H7 (cell line): ENCODE data around the gene COPS7A. TPM values are rescaled to one million over a fixed set of nuclear protein-coding genes. Genes with fewer than 3 reads are reported as not detected.
A peak's percentile ranks its signal among the peaks of the same experiment; 100 is the strongest.
"Not testable (repeated sequence)": the region's sequence is repeated elsewhere in the genome, so short reads cannot be mapped to it uniquely, and the experiment has no call there.

Experiments used
- DNase-seq: peaks from one replicate; pipeline ENCODE4 v3.0.0; 2012
- H3K27me3 ChIP-seq: 2 replicates; pipeline ENCODE4 v1.6.0; 2011; ENCODE audit warnings: mild to moderate bottlenecking, low read length; ENCODE audit not compliant: control insufficient read depth, insufficient read depth
- H3K36me3 ChIP-seq: replicated peaks from 2 replicates; pipeline ENCODE4 v1.5.1; 2011; ENCODE audit warnings: low read length; ENCODE audit not compliant: control insufficient read depth, insufficient read depth
- H3K4me3 ChIP-seq: 2 replicates; pipeline ENCODE4 v1.5.1; 2011; ENCODE audit warnings: low read depth, mild to moderate bottlenecking, control low read depth, low read length, moderate library complexity; ENCODE audit not compliant: insufficient read depth
- total RNA-seq: library from RNA; depleted of rRNA; stranded (reverse); fragments of >200 nt; shearing (Covaris generic); gene quantifications from 2 replicates; pipeline ENCODE4 v1.2.3, GENCODE V29; 2014

The COPS7A gene
- total RNA-seq, 1 experiment from 2014 or later, result 77.6 TPM

DNA sequence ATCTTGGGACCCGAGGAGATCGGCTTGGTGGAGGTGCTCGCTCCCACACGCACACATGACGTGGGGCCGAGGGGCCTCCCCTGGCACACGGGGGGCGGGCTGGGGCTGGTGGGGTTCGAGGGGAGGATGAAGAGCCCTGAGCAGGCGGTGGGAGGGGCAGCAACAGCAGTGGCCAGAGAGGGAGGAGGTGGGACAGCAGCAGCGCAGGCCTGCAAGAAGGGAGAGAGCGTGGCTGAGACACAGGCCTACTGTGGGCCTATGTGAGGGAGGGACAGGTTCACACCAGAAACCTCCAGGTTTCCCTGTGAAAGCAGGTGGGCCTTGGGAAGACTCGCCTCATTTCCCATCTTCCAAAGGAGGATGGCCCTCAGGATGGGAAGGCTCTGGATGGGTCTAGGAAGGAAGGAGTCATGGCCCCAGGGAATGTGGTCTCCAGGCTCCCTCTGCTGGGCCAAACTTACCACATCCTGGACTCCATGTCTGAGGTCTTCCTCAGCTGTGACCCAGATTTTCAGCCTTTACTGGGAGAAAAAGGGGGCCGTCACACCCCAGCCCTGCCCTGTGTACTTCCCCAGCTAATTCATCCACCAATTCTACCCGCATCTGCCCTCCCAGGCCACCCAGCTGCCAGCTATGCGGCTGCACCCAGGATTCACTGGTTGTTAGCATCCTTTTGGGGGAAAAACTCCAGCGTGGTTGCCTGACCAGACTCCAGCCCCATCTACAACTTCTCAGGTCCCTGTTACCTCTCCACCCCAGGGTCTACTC, 26.1 kb upstream of the COPS7A start:
- DNase-seq, result peak; percentile 90
- no peak overlapping the region for H3K4me3 ChIP-seq
- H3K36me3 ChIP-seq, result no peaks in the 10 kb centered on the region; the same call in 1 of the 2 replicates
- peaks cover 28% of the 10 kb centered on the region for H3K27me3 ChIP-seq

DNA sequence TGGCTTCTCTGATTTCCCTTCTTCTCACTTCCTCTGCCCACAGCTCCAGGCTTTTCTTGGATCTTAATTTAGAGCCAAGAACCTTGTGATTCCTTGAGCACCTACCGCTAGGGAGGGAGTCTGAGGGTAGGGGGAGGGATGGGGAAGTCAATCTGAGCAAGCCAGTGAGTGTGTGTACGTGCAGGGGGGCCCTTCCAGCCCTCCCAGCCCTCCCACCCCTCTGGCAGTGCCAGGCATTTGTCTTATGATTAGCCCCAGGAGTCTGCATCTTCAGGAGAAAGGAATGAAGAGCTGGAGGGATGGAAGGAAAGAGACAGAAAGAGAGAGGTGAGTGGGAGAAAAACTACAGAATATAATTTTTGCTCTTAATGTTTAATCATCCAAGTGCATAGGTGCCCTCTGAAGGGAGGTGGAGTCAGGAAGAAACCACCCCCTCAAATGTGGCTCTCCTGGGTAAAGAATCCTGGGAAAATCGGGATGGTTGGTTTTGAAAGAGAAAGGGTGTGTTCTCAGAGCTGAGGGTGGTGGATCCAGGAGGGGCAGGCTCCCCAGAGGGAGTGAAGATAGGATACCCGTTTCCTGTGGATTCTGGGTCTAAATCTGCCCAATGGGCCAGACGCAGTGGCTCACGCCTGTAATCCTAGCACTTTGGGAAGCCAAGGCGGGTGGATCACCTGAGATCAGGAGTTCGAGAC, 25.3 kb upstream of the COPS7A start:
- Histone ChIP-seq H3K36me3 (no peaks in the 10 kb centered on the region; the same call in 1 of the 2 replicates), H3K27me3 (peaks cover 28% of the 10 kb centered on the region), H3K4me3 (no peak overlapping the region)
- DNase-seq, result peak; percentile 30

- DNase-seq, result peak; percentile 57
- Histone ChIP-seq H3K4me3 (peak overlapping the region; percentile 86), H3K27me3 (peaks cover 28% of the 10 kb centered on the region), H3K36me3 (no peaks in the 10 kb centered on the region; the same call in 1 of the 2 replicates)
These were observed 24.4 kb upstream of the COPS7A start for GRCh38 chr12:6699259-6699988.

DNA sequence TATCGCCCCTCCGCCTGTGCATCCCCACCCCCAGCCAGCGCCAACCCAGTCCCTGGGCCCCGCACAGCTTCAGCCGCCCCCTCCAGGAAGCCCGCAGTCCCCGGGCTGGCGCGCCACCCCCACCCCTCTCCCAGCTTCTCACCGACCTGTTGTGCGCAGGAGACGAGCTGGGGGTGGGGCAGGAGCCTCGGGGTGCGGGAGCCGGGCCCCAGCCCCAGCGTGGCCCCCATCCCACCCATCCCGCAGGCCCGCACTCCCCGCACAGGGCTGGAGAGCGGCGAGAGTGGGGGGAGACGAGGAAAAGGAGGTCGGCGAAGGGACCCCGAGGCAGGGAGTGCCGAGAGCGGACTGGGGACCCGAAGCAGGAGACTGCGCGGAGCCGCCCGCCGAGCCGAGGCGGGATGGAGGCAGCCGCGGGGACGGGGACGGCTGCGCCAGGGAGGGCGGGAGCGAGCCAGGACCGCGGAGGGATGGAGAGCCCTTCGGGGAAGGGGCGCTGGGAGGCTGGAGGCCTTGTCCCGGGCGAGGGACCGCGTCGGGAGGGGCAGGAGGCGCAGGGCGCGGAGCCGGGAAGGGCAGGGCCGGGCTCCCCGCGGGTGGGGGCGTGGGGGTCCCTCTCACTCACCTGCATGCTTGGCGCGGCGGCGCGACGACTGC, 23.7 kb upstream of the COPS7A start:
- Histone ChIP-seq H3K4me3 (peak overlapping the region; percentile 86), H3K36me3 (no peaks in the 10 kb centered on the region), H3K27me3 (peaks cover 28% of the 10 kb centered on the region)
- DNase-seq, result peak; percentile 92

- peak; percentile 87 for DNase-seq
- Histone ChIP-seq H3K36me3 (no peaks in the 10 kb centered on the region), H3K27me3 (peaks cover 28% of the 10 kb centered on the region), H3K4me3 (peak within 1 kb of the TSS; percentile 86)
These were observed 23.2 kb upstream of the COPS7A start, which contains the start of gene PIANP for GRCh38 chr12:6700646-6701051. TSS of gene PIANP (minus strand) at chr12:6700815. CDS start at chr12:6698061, 2,754 bp downstream.

GRCh38 chr12:6701078-6701768, 22.6 kb upstream of the COPS7A start:
- peaks cover 28% of the 10 kb centered on the region for H3K27me3 ChIP-seq
- H3K4me3 ChIP-seq, result peak overlapping the region; percentile 86
- no peaks in the 10 kb centered on the region for H3K36me3 ChIP-seq
- DNase-seq, result peak; percentile 51

DNA sequence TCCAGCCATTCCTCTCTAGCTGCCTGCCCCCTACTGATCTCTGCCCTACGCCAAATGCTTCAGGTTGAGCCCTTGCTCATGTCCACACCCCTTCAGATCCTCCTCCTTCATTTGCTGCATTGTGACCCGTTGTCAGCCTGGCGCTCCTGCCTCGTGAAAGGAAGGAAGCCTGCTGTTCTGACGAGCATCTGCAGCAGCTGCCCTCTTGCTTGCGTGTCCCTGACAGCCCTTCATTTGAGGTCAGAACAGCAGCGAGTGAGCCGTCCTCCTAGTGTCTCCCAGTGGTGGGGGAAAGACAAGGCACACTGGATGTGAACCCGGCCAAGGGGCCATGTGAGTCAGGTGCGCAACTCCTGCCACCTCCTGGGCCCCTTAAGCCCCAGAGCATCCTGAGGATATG, 20.2 kb upstream of the COPS7A start:
- peak; percentile 82 for DNase-seq
- Histone ChIP-seq H3K4me3 (no peak overlapping the region), H3K27me3 (peaks cover 28% of the 10 kb centered on the region)

GRCh38 chr12:6708351-6708750, 15.5 kb upstream of the COPS7A start:
- not testable (repeated sequence) for H3K27me3 ChIP-seq, H3K4me3 ChIP-seq, DNase-seq, H3K36me3 ChIP-seq

More for the DNA sequence above, 20.2 kb upstream of the COPS7A start:
- H3K36me3 ChIP-seq, result no peaks in the 10 kb centered on the region

GRCh38 chr12:6708960-6709394, 14.9 kb upstream of the COPS7A start:
- no peaks in the 10 kb centered on the region for H3K36me3 ChIP-seq
- H3K4me3 ChIP-seq, result no peak overlapping the region
- DNase-seq, result no peak
- no peaks in the 10 kb centered on the region for H3K27me3 ChIP-seq

GRCh38 chr12:6716031-6716873, 7.6 kb upstream of the COPS7A start:
- not testable (repeated sequence) for DNase-seq, H3K27me3 ChIP-seq, H3K4me3 ChIP-seq, H3K36me3 ChIP-seq

GRCh38 chr12:6716874-6717437, 6.9 kb upstream of the COPS7A start:
- Histone ChIP-seq H3K27me3 (no peaks in the 10 kb centered on the region), H3K4me3 (no peak overlapping the region), H3K36me3 (no peaks in the 10 kb centered on the region)
- no peak for DNase-seq

DNA sequence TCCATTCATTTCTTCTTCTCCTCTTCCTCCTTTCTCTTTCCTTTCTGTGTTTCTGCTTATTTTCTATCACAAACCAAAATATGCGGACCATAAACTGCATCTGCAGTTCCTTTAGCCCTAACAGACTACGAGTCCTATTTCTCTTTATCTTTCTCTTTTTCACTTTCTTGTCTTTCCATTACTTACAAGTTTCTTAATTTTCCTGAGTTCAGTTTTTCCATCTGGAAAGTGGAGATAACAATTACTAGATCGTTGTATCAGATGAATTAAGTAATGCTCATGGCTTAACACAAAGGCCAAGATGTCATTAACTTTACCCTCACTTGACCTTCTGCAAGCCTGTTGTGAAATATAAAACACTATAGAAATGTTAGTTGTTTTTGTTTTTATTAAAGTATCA, 983 bp upstream of the COPS7A start:
- H3K4me3 ChIP-seq, result no peak overlapping the region

DNA sequence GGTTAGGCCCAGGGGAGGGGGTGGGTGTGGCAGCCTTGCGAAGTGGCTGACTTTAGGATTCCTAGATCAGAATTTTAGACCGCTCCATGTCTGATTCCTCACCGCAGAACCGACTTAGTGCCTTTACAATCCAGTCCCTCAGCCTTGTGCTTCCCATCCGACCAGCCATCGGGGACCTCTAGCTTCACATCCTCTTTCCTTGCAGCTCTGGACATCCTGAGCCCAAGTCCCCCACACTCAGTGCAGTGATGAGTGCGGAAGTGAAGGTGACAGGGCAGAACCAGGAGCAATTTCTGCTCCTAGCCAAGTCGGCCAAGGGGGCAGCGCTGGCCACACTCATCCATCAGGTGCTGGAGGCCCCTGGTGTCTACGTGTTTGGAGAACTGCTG, 557 bp downstream of the COPS7A start:
- no peak for DNase-seq
- H3K4me3 ChIP-seq, result peak overlapping the region; percentile 64
- H3K27me3 ChIP-seq, result no peaks in the 10 kb centered on the region
- peaks cover 11% of the 10 kb centered on the region for H3K36me3 ChIP-seq

More for the DNA sequence above, 983 bp upstream of the COPS7A start:
- H3K27me3 ChIP-seq, result no peaks in the 10 kb centered on the region
- DNase-seq, result no peak
- peaks cover under 1% of the 10 kb centered on the region; the same call in 1 of the 2 replicates for H3K36me3 ChIP-seq
